GM12878 (cell line): ENCODE measurements around the gene EPB41L4B. TPM values are rescaled to one million over a fixed set of nuclear protein-coding genes. Genes with fewer than 3 reads are reported as not detected.

Experiments
- ATAC-seq: fragments of 200-7000 bp; cut with Tn5 transposase; 3 replicates; pipeline ENCODE4 v1.9.1; 2020; ENCODE audit warnings: mild to moderate bottlenecking, moderate library complexity
- BruUV-seq: library from RNA; stranded (reverse); fragments of 400-500 nt; replicated peaks from 2 replicates; lab custom pipeline; 2021; lab: Mats Ljungman, UMichigan
- CTCF ChIA-PET: fragments of 300-600 bp; sonication (Branson Sonifier 250); formaldehyde crosslinking; extraction: SDS; loops from one replicate; lab custom pipeline; 2021; ENCODE audit warnings: inconsistent platforms; lab: Yijun Ruan, JAX
- POLR2A ChIA-PET: fragments of 350-600 bp; formaldehyde crosslinking; extraction: SDS; loops from one replicate; lab custom pipeline; 2021; ENCODE audit warnings: inconsistent platforms; lab: Charles Lee
- RAD21 ChIA-PET: fragments of 300-600 bp; sonication (Branson Sonifier 250); formaldehyde crosslinking; loops from one replicate; lab custom pipeline; 2023; ENCODE audit warnings: antibody characterized with exemption; ENCODE audit not compliant: unreplicated experiment; lab: Charles Lee
- SMC1A ChIA-PET: fragments of 300-600 bp; sonication (Branson Sonifier 250); formaldehyde crosslinking; loops from one replicate; lab custom pipeline; 2023; ENCODE audit not compliant: unreplicated experiment, uncharacterized antibody; lab: Charles Lee
- DNase-seq: peaks from one replicate; pipeline ENCODE4 v3.0.0-alpha.2; 2011; ENCODE audit warnings: low read depth, low spot score
- FAIRE-seq: peaks from 3 replicates; lab custom pipeline; 2011; peaks lifted over from hg19 to GRCh38; lab: Jason Lieb, UNC
- H2AFZ ChIP-seq: 2 replicates; pipeline ENCODE4 v1.6.0; 2011; ENCODE audit warnings: low read depth, low read length, control low read depth; ENCODE audit not compliant: control insufficient read depth
- H3K27ac ChIP-seq: 2 replicates; pipeline ENCODE4 v1.5.1; 2011; ENCODE audit warnings: control low read depth; ENCODE audit not compliant: control insufficient read depth, insufficient read depth
- H3K27me3 ChIP-seq, 2 experiments: replicated peaks in 1 of 2; 2 replicates each; pipeline versions ENCODE4 v1.6.0 to v1.6.1; 2011; ENCODE audit warnings: low read length in 1 of 2; ENCODE audit not compliant: control insufficient read depth in 2 of 2, insufficient read depth in 2 of 2
- H3K36me3 ChIP-seq, 2 experiments: 2 replicates each; pipeline ENCODE4 v1.5.1; 2011; ENCODE audit warnings: low read length in 1 of 2; ENCODE audit not compliant: control insufficient read depth in 2 of 2, insufficient read depth in 2 of 2
- H3K4me1 ChIP-seq: 2 replicates; pipeline ENCODE4 v1.6.1; 2011; ENCODE audit warnings: mild to moderate bottlenecking, low read length, moderate library complexity, mixed read lengths; ENCODE audit not compliant: control insufficient read depth, insufficient read depth
- H3K4me2 ChIP-seq: 2 replicates; pipeline ENCODE4 v1.6.0; 2011; ENCODE audit warnings: control low read depth; ENCODE audit not compliant: control insufficient read depth, insufficient read depth
- H3K4me3 ChIP-seq: fragments of 200-600 bp; sonication (generic); 2 replicates; pipeline ENCODE4 v1.5.1; 2016
- H3K79me2 ChIP-seq: 2 replicates; pipeline ENCODE4 v1.6.0; 2011; ENCODE audit warnings: low read length; ENCODE audit not compliant: control insufficient read depth, insufficient read depth
- H3K9ac ChIP-seq: 2 replicates; pipeline ENCODE4 v1.8.0; 2011; ENCODE audit warnings: low read length, control low read depth, mixed read lengths; ENCODE audit not compliant: control insufficient read depth, insufficient read depth
- H3K9me3 ChIP-seq: replicated peaks from 3 replicates; pipeline ENCODE4 v1.5.1; 2011; ENCODE audit warnings: mild to moderate bottlenecking, low read length; ENCODE audit not compliant: control insufficient read depth, insufficient read depth
- H4K20me1 ChIP-seq: 2 replicates; pipeline ENCODE4 v1.6.0; 2011; ENCODE audit not compliant: control insufficient read depth, insufficient read depth
- BACH1 ChIP-seq: fragments of 450-650 bp; IDR thresholded peaks from 2 replicates; pipeline ENCODE4 v1.6.1; 2017; ENCODE audit warnings: mild to moderate bottlenecking, borderline replicate concordance
- BCL11A ChIP-seq: IDR thresholded peaks from 2 replicates; pipeline ENCODE4 v1.6.1; 2011; ENCODE audit warnings: low read depth, low read length
- EGR1 ChIP-seq, 2 experiments: IDR thresholded peaks; 1 replicate in 1 of 2; 2 replicates in 1 of 2; pipeline ENCODE4 v1.6.1; 2011 to 2012; ENCODE audit warnings: low read depth in 2 of 2, low read length in 2 of 2, borderline replicate concordance in 1 of 2, mild to moderate bottlenecking in 1 of 2, moderate library complexity in 1 of 2
- HCFC1 ChIP-seq: fragments of 150-350 bp; IDR thresholded peaks from 2 replicates; pipeline ENCODE4 v1.6.1; 2014; ENCODE audit warnings: low read length
- IKZF2 ChIP-seq, 2 experiments: fragments of 450-650 bp; IDR thresholded peaks; 2 replicates each; pipeline ENCODE4 v1.6.1; 2017; ENCODE audit warnings: mild to moderate bottlenecking in 2 of 2, moderate library complexity in 2 of 2
- IRF4 ChIP-seq: IDR thresholded peaks from 2 replicates; pipeline ENCODE4 v1.6.1; 2011; ENCODE audit warnings: low read depth, low read length
- LARP7 ChIP-seq: fragments of 450-650 bp; IDR thresholded peaks from 2 replicates; pipeline ENCODE4 v1.6.1; 2017; ENCODE audit warnings: mild to moderate bottlenecking
- NFIC ChIP-seq: IDR thresholded peaks from 2 replicates; pipeline ENCODE4 v1.6.1; 2012; ENCODE audit warnings: low read depth, mild to moderate bottlenecking, inconsistent platforms, low read length, moderate library complexity
- NFYA ChIP-seq: IDR thresholded peaks from 2 replicates; pipeline ENCODE4 v1.6.1; 2011; ENCODE audit warnings: low read depth, mild to moderate bottlenecking, low read length, improper control_type of control experiment, borderline replicate concordance
- NRF1 ChIP-seq: conservative IDR thresholded peaks from 2 replicates; pipeline ENCODE4 v1.6.1; 2011; ENCODE audit warnings: mild to moderate bottlenecking, low read depth, low read length, improper control_type of control experiment
- POLR2A ChIP-seq: IDR thresholded peaks from 2 replicates; pipeline ENCODE4 v1.6.1; 2011; ENCODE audit warnings: low read depth, mild to moderate bottlenecking, low read length
- SREBF2 ChIP-seq: IDR thresholded peaks from 2 replicates; pipeline ENCODE4 v1.6.1; 2012; ENCODE audit warnings: mild to moderate bottlenecking, low read length
- YY1 ChIP-seq: IDR thresholded peaks from 2 replicates; pipeline ENCODE4 v1.6.1; 2011; ENCODE audit warnings: low read depth, mild to moderate bottlenecking, low read length
- ZNF207 ChIP-seq: fragments of 450-650 bp; IDR thresholded peaks from 2 replicates; pipeline ENCODE4 v1.6.1; 2014; ENCODE audit warnings: antibody characterized with exemption, mild to moderate bottlenecking, borderline replicate concordance
- ZNF217 ChIP-seq: fragments of 450-650 bp; IDR thresholded peaks from 2 replicates; pipeline ENCODE4 v1.6.1; 2017; ENCODE audit warnings: antibody characterized with exemption, mild to moderate bottlenecking
- WGBS: methylation state at CpG from one replicate; pipeline ENCODE4 v1.1.6; 2016; ENCODE audit warnings: low lambda C conversion rate; ENCODE audit not compliant: insufficient replicate concordance, insufficient coverage; ENCODE audit errors: missing lambda C conversion rate; 5-methylcytosine and 5-hydroxymethylcytosine counted together
- in situ Hi-C: fragments of 300-500 bp; cut with MboI; formaldehyde crosslinking; loops from 9 replicates; pipeline ENCODE4 v1.14.3; 2018; ENCODE audit warnings: mixed read lengths
- intact Hi-C: fragments of 100-400 bp; cut with micrococcal nuclease; formaldehyde crosslinking; loops from one replicate; pipeline ENCODE4 v1.14.2; 2022; ENCODE audit not compliant: unreplicated experiment
- polyA plus RNA-seq, 11 experiments: library from polyadenylated mRNA; depleted of rRNA in 4 of 11; unstranded in 6 of 11; stranded (reverse) in 5 of 11; fragments of >200 nt; fragmentation: Nextera tagmentation in 4 of 11; fragmentation: Illumina TruSeq in 1 of 11; extraction: Ambion mirVana in 4 of 11; extraction: Trizol in 1 of 11; gene quantifications; 1 replicate in 1 of 11; 2 replicates in 10 of 11; pipeline versions ENCODE4 v1.2.1 to v1.2.3, GENCODE V29; 2011 to 2016; ENCODE audit warnings: inconsistent platforms in 2 of 11, missing spikeins in 2 of 11, low read depth in 1 of 11
- total RNA-seq, 4 experiments: library from RNA; depleted of rRNA in 3 of 4; stranded (reverse); fragments of >200 nt in 3 of 4; fragmentation: Illumina TruSeq in 1 of 4; extraction: Trizol in 1 of 4; gene quantifications; 2 replicates each; pipeline versions ENCODE4 v1.2.1 to v1.2.3, GENCODE V29; 2013 to 2021
- TF ChIP-seq, protein P1 (sequence below): fragments of 450-650 bp; IDR thresholded peaks from 2 replicates; pipeline ENCODE4 v1.6.1; 2017; ENCODE audit warnings: low read depth, mild to moderate bottlenecking, moderate library complexity

The EPB41L4B gene
- total and polyA plus RNA-seq, 10 of the 15 experiments (the other 5 are each of a cell fraction or from before 2014, with no cell fraction given): 0.04 to 0.75 (median 0.13) TPM; not detected in 1

DNA sequence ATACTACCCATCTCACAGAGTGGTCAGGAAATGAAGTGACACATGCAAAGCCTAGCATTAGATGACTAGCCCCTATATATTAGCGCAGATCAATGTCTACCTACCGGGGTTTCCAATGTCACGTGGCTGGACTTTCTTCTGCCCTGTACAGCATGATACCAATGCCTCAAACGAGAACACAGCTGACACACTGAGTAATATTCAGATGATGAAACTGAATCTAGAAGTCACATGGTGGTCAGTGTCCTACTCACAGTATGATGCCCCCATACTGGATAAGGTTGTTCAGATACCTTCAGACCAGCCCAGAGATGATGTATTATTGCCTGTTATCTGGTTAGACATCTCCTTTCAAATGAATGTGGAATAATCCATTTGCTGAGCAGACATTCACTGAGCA lies 82.7 kb downstream of the EPB41L4B start:
- Histone ChIP-seq H3K4me3 (no peak overlapping the region), H3K36me3 (no peaks in the 10 kb centered on the region), H3K27ac (no peak overlapping the region), H3K9me3 (no peaks in the 10 kb centered on the region), H3K4me2 (no peak overlapping the region), H3K79me2 (no peaks in the 10 kb centered on the region), H3K9ac (no peak overlapping the region), H2AFZ (no peak overlapping the region), H3K27me3 (peaks cover 0 to 2% of the 10 kb centered on the region in 2 experiments; a peak in 2 of 4 replicates), H3K4me1 (no peaks in the 10 kb centered on the region; the same call in 1 of the 2 replicates), H4K20me1 (no peaks in the 10 kb centered on the region)
- peak; percentile 46 for ATAC-seq
- POLR2A ChIA-PET: interaction anchor here (0.6 kb wide), 1 partner anchor 60 kb away, joined by 5 read pairs; no protein-coding TSS in a partner anchor
- no peak for FAIRE-seq
- SMC1A ChIA-PET: no interaction called here
- no TSS peak for BruUV-seq
- no peak for DNase-seq
- RAD21 ChIA-PET: no interaction called here
- whole genome bisulfite sequencing: 16% methylated on average over 4 of the region's 4 CpGs
- intact Hi-C loops (no loop called here), in situ Hi-C loops (no loop called here)
- no peak for TF ChIP-seq LARP7
- no peak for TF ChIP-seq IKZF2 (IDR thresholded peaks at IDR 0.05)
- TF ChIP-seq SREBF2: no peak
- TF ChIP-seq POLR2A: no peak
- TF ChIP-seq ZNF207: no peak
- TF ChIP-seq ZNF217: no peak
- TF ChIP-seq HCFC1: no peak
- TF ChIP-seq YY1: no peak
- no peak for TF ChIP-seq BACH1
- TF ChIP-seq NFIC: no peak
- TF ChIP-seq, protein P1, sequence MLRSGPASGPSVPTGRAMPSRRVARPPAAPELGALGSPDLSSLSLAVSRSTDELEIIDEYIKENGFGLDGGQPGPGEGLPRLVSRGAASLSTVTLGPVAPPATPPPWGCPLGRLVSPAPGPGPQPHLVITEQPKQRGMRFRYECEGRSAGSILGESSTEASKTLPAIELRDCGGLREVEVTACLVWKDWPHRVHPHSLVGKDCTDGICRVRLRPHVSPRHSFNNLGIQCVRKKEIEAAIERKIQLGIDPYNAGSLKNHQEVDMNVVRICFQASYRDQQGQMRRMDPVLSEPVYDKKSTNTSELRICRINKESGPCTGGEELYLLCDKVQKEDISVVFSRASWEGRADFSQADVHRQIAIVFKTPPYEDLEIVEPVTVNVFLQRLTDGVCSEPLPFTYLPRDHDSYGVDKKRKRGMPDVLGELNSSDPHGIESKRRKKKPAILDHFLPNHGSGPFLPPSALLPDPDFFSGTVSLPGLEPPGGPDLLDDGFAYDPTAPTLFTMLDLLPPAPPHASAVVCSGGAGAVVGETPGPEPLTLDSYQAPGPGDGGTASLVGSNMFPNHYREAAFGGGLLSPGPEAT: no peak
- TF ChIP-seq BCL11A: no peak
- no peak for TF ChIP-seq NRF1
- TF ChIP-seq EGR1 (IDR thresholded peaks at IDR 0.05; ENCODE audit: borderline replicate concordance in 1 of 2, low read depth in 2 of 2, low read length in 2 of 2): no peak
- TF ChIP-seq IRF4: no peak
- TF ChIP-seq NFYA: no peak
- CTCF ChIA-PET: no interaction called here
